DOHH2 (cell line): ENCODE results near the gene TIMM17B.

Experiments used
- CTCF ChIP-seq: fragments of 200-600 bp; sonication (generic); IDR thresholded peaks from one replicate; pipeline ENCODE4 v1.5.1; 2014; ENCODE audit warnings: antibody characterized with exemption, mild to moderate bottlenecking, low read depth, low read length; ENCODE audit not compliant: poor library complexity, severe bottlenecking
- EZH2phosphoT487 ChIP-seq: fragments of 200-600 bp; sonication (generic); IDR thresholded peaks from 2 replicates; pipeline ENCODE4 v1.6.1; 2017; ENCODE audit warnings: borderline replicate concordance, mild to moderate bottlenecking, antibody characterized with exemption, low read length, moderate library complexity, mixed read lengths

- TF ChIP-seq CTCF (no peak), EZH2phosphoT487 (no peak)
Observed at GRCh38 chrX:48890934-48891401, 6.6 kb downstream of the TIMM17B start.
